ENCODE measurements around the gene SLC22A17.

Gene SLC22A17

DNA sequence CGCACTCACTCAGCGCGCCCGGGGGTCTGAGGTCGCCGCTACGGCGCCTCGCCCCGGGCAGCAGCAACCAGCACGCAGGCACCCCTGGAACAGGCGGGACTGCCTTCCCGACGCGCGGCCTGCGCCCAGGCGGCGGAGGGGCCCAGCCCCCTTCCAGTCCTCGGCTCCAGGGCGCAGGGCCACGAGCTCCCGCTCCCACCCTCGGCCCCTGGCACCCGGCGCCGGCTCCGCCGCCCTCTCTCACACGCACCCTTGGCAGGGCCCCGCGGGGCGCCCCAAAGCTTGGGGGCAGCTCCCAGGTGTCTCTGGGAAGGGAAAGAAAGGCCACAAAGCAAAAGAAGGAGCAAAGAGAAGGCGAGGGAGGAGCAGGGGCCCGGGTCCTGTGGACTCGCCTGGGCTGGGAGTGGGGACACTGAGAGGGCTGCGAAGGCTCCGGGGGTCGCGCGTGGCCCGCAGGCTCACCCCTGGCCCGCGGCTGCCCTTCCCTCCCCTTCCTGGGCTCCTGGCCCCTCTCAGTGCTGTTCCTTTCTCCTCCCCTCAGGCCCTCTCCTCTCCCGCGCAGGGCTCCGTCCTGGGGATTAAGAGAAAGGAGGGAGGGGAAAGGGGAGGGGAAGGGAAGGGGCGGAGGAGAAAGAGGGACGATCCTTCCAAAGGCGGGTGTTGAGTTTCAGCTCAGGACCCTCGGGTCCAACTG, 13.2 kb upstream of the SLC22A17 start:
- peaks cover 15% of the 10 kb centered on the region for H3K36me3 Mint-ChIP-seq (ENCODE audit: low read depth)
- H3K4me3 Mint-ChIP-seq, result peak overlapping the region; percentile 78
- H3K27ac Mint-ChIP-seq, result no peak overlapping the region
- DNase-seq, result peak; percentile 39
- H3K4me1 Mint-ChIP-seq, result peaks cover 49% of the 10 kb centered on the region
- no peak for TF ChIP-seq CTCF (IDR thresholded peaks at IDR 0.05)
- no peaks in the 10 kb centered on the region for H3K9me3 Mint-ChIP-seq
- peaks cover 11% of the 10 kb centered on the region for H3K27me3 Mint-ChIP-seq (ENCODE audit: low read depth, poor library complexity)

DNA sequence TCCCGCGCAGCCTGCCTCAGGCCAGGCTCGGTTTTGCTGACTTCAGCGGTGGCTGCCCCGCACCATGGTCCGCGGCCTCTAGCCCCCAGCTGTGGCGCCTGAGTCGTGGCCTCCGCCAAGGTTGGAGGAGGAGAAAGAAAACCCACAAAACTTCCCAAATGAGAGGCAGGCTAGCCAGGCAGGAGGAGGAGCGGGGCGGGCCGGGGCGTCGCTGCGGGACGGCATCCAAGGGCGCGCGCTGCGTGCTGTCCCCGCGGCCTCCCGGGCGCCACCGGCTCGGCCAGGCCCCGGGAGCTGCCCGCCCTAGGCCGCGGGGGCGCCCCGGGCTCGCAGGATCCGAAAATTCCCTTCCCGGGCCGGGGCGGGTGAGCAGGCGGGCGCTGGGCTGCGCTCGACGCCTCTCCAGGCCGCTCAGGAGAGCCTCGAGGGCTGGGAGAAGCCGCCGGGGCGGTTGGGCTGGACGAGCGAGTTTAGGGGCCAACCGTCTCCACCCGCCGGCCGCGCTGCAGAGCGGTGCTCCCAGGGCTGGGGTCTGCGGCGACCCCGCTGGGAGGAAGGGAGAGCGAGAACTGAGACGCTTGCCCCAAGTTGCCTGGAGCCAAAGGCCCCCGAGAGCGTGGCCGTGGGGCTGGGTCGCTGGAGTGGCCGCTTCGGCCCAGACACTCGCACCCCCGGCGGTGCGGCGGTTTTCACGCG, 12.5 kb upstream of the SLC22A17 start, which contains the start of gene EFS:
EFS (minus strand) TSS at position 137 of the 696 bp plus-strand sequence. CDS start 147 bp downstream, outside the sequence.
- H3K27ac Mint-ChIP-seq, result peak within 1 kb of the TSS; percentile 69
- peak within 1 kb of the TSS; percentile 93 for H3K4me3 Mint-ChIP-seq
- no peak for TF ChIP-seq CTCF (IDR thresholded peaks at IDR 0.05)
- no peaks in the 10 kb centered on the region for H3K9me3 Mint-ChIP-seq
- H3K36me3 Mint-ChIP-seq (ENCODE audit: low read depth), result peaks cover 20% of the 10 kb centered on the region
- DNase-seq, result peak; percentile 50
- H3K4me1 Mint-ChIP-seq, result peaks cover 51% of the 10 kb centered on the region
- peaks cover 8% of the 10 kb centered on the region for H3K27me3 Mint-ChIP-seq (ENCODE audit: low read depth, poor library complexity)

GRCh38 chr14:23364164-23365035, 11.7 kb upstream of the SLC22A17 start:
- no peak for DNase-seq
- TF ChIP-seq CTCF (IDR thresholded peaks at IDR 0.05), result no peak
- Mint-ChIP-seq H3K27me3 (ENCODE audit: low read depth, poor library complexity) (peaks cover 4% of the 10 kb centered on the region), H3K36me3 (ENCODE audit: low read depth) (peaks cover 24% of the 10 kb centered on the region), H3K4me1 (peaks cover 51% of the 10 kb centered on the region), H3K27ac (peak overlapping the region; percentile 69), H3K9me3 (no peaks in the 10 kb centered on the region), H3K4me3 (peak overlapping the region; percentile 93)

DNA sequence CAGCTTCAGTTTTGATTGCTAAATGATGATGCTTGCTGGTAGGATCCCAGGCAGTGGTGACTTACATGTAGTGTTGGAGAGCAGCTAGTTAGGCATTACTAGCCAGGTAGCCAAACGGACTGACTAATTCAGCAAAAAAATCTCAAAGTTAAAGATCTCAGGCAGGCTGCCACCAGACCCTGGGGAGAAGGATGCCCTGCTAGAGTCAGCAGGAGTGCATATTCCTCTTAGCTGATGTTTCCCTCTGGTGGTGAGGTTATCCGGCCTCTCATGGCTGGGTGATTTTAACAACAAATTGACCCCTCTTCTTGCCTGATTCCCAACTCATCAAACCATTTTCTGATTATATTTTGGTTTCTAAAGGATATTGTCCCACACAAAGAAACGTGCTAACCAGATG, 9.5 kb upstream of the SLC22A17 start:
- no peak overlapping the region for H3K27ac Mint-ChIP-seq
- peak overlapping the region; percentile 51 for H3K4me3 Mint-ChIP-seq
- no peak for TF ChIP-seq CTCF (IDR thresholded peaks at IDR 0.05)
- peaks cover 45% of the 10 kb centered on the region for H3K4me1 Mint-ChIP-seq
- no peak for DNase-seq
- no peaks in the 10 kb centered on the region for H3K27me3 Mint-ChIP-seq (ENCODE audit: low read depth, poor library complexity)
- no peaks in the 10 kb centered on the region for H3K9me3 Mint-ChIP-seq
- H3K36me3 Mint-ChIP-seq (ENCODE audit: low read depth), result peaks cover 30% of the 10 kb centered on the region

GRCh38 chr14:23361763-23362162, 9.1 kb upstream of the SLC22A17 start:
- Mint-ChIP-seq H3K4me3 (peak overlapping the region; percentile 51), H3K9me3 (no peaks in the 10 kb centered on the region), H3K27me3 (ENCODE audit: low read depth, poor library complexity) (no peaks in the 10 kb centered on the region), H3K4me1 (peaks cover 40% of the 10 kb centered on the region), H3K36me3 (ENCODE audit: low read depth) (peaks cover 30% of the 10 kb centered on the region), H3K27ac (no peak overlapping the region)
- no peak for TF ChIP-seq CTCF (IDR thresholded peaks at IDR 0.05)
- DNase-seq, result no peak

All from nephron progenitor cell (in vitro differentiated cells).